ENCODE results near the gene NPHP4.
A peak's percentile ranks its signal among the peaks of the same experiment; 100 is the strongest.
"Not testable (repeated sequence)": the region's sequence is repeated elsewhere in the genome, so short reads cannot be mapped to it uniquely, and the experiment has no call there.

The NPHP4 gene

GRCh38 chr1:5896706-5897660 is 95.2 kb downstream of the NPHP4 start:
- WGBS (ENCODE audit: extremely low coverage, insufficient coverage, low lambda C conversion rate): no CpG with 5 or more reads among the region's 29 CpGs
- H3K4me3 ChIP-seq (ENCODE audit: low read length): no peak overlapping the region
- peaks cover 12% of the 10 kb centered on the region for H3K4me1 ChIP-seq (ENCODE audit: control insufficient read depth, low read depth, low read length)
- H3K18ac ChIP-seq (ENCODE audit: low read length): no peak overlapping the region
- H2AK5ac ChIP-seq (ENCODE audit: low read length): no peak overlapping the region
- H3K4me2 ChIP-seq (ENCODE audit: low read length): no peak overlapping the region
- H2BK15ac ChIP-seq (replicated peaks; ENCODE audit: low read depth): no peak overlapping the region
- no peak overlapping the region for H3K4ac ChIP-seq (ENCODE audit: low read depth, low read length)
- no peak overlapping the region for H4K5ac ChIP-seq (ENCODE audit: low read length)
- H2BK120ac ChIP-seq (ENCODE audit: low read depth, low read length): no peak overlapping the region
- H2BK5ac ChIP-seq (ENCODE audit: low read length): no peak overlapping the region
- no peaks in the 10 kb centered on the region for H3K27me3 ChIP-seq (ENCODE audit: insufficient read depth, low read length, poor library complexity)
- H4K8ac ChIP-seq (ENCODE audit: low read depth, low read length): no peak overlapping the region
- H3K36me3 ChIP-seq (ENCODE audit: control insufficient read depth, insufficient read depth, low read length): no peaks in the 10 kb centered on the region
- no peaks in the 10 kb centered on the region for H3K79me2 ChIP-seq (ENCODE audit: control insufficient read depth, insufficient read depth, low read length)
- H3K23ac ChIP-seq (ENCODE audit: low read length): no peak overlapping the region
- H3K79me1 ChIP-seq (ENCODE audit: low read length): no peaks in the 10 kb centered on the region
- DNase-seq: peak; percentile 85
- H3K56ac ChIP-seq (ENCODE audit: low read length): no peak overlapping the region
- peak overlapping the region; percentile 47 for H3K27ac ChIP-seq (ENCODE audit: low read depth, low read length)
- no peak overlapping the region for H3K9ac ChIP-seq (ENCODE audit: low read length)

- Histone ChIP-seq H3K27me3 (ENCODE audit: insufficient read depth, low read length, poor library complexity) (no peaks in the 10 kb centered on the region), H3K4me1 (ENCODE audit: control insufficient read depth, low read depth, low read length) (peaks cover 7% of the 10 kb centered on the region), H3K56ac (ENCODE audit: low read length) (no peak overlapping the region), H2BK120ac (ENCODE audit: low read depth, low read length) (no peak overlapping the region), H3K79me2 (ENCODE audit: control insufficient read depth, insufficient read depth, low read length) (no peaks in the 10 kb centered on the region), H3K79me1 (ENCODE audit: low read length) (no peaks in the 10 kb centered on the region), H4K5ac (ENCODE audit: low read length) (no peak overlapping the region), H3K4me2 (ENCODE audit: low read length) (no peak overlapping the region), H3K27ac (ENCODE audit: low read depth, low read length) (no peak overlapping the region), H2AK5ac (ENCODE audit: low read length) (no peak overlapping the region), H2BK5ac (ENCODE audit: low read length) (no peak overlapping the region), H3K4ac (ENCODE audit: low read depth, low read length) (no peak overlapping the region), H2BK15ac (replicated peaks; ENCODE audit: low read depth) (no peak overlapping the region), H3K4me3 (ENCODE audit: low read length) (no peak overlapping the region), H3K9ac (ENCODE audit: low read length) (no peak overlapping the region), H3K18ac (ENCODE audit: low read length) (no peak overlapping the region), H3K23ac (ENCODE audit: low read length) (no peak overlapping the region), H3K36me3 (ENCODE audit: control insufficient read depth, insufficient read depth, low read length) (no peaks in the 10 kb centered on the region), H4K8ac (ENCODE audit: low read depth, low read length) (no peak overlapping the region)
- WGBS (ENCODE audit: extremely low coverage, insufficient coverage, low lambda C conversion rate): no CpG with 5 or more reads among the region's 30 CpGs
- no peak for DNase-seq
These were observed 96.5 kb downstream of the NPHP4 start for GRCh38 chr1:5895446-5896406.

- not testable (repeated sequence) for H3K36me3 ChIP-seq (ENCODE audit: control insufficient read depth, insufficient read depth, low read length); H2BK120ac ChIP-seq (ENCODE audit: low read depth, low read length); H3K23ac ChIP-seq (ENCODE audit: low read length); H3K4ac ChIP-seq (ENCODE audit: low read depth, low read length); H2BK15ac ChIP-seq (replicated peaks; ENCODE audit: low read depth); H3K79me1 ChIP-seq (ENCODE audit: low read length); H2BK5ac ChIP-seq (ENCODE audit: low read length); H3K27ac ChIP-seq (ENCODE audit: low read depth, low read length); H3K4me2 ChIP-seq (ENCODE audit: low read length); H3K56ac ChIP-seq (ENCODE audit: low read length); H3K9ac ChIP-seq (ENCODE audit: low read length); H3K27me3 ChIP-seq (ENCODE audit: insufficient read depth, low read length, poor library complexity); H3K4me3 ChIP-seq (ENCODE audit: low read length); H3K4me1 ChIP-seq (ENCODE audit: control insufficient read depth, low read depth, low read length); H3K79me2 ChIP-seq (ENCODE audit: control insufficient read depth, insufficient read depth, low read length); H2AK5ac ChIP-seq (ENCODE audit: low read length); H4K5ac ChIP-seq (ENCODE audit: low read length); H4K8ac ChIP-seq (ENCODE audit: low read depth, low read length); H3K18ac ChIP-seq (ENCODE audit: low read length)
- peak; percentile 32 for DNase-seq
- WGBS (ENCODE audit: extremely low coverage, insufficient coverage, low lambda C conversion rate): no CpG with 5 or more reads among the region's 12 CpGs
These were observed 98.4 kb downstream of the NPHP4 start for GRCh38 chr1:5893699-5894278.

GRCh38 chr1:5892329-5892728 is 99.9 kb downstream of the NPHP4 start:
- Histone ChIP-seq H3K4ac (ENCODE audit: low read depth, low read length) (no peak overlapping the region), H2BK120ac (ENCODE audit: low read depth, low read length) (no peak overlapping the region), H3K23ac (ENCODE audit: low read length) (no peak overlapping the region), H3K4me1 (ENCODE audit: control insufficient read depth, low read depth, low read length) (peaks cover 6% of the 10 kb centered on the region), H2BK5ac (ENCODE audit: low read length) (no peak overlapping the region), H2AK5ac (ENCODE audit: low read length) (no peak overlapping the region), H3K56ac (ENCODE audit: low read length) (no peak overlapping the region), H3K79me2 (ENCODE audit: control insufficient read depth, insufficient read depth, low read length) (no peaks in the 10 kb centered on the region), H3K27ac (ENCODE audit: low read depth, low read length) (no peak overlapping the region), H4K5ac (ENCODE audit: low read length) (no peak overlapping the region), H2BK15ac (replicated peaks; ENCODE audit: low read depth) (no peak overlapping the region), H3K9ac (ENCODE audit: low read length) (no peak overlapping the region), H3K27me3 (ENCODE audit: insufficient read depth, low read length, poor library complexity) (no peaks in the 10 kb centered on the region), H3K79me1 (ENCODE audit: low read length) (no peaks in the 10 kb centered on the region), H3K4me3 (ENCODE audit: low read length) (no peak overlapping the region), H3K18ac (ENCODE audit: low read length) (no peak overlapping the region), H4K8ac (ENCODE audit: low read depth, low read length) (no peak overlapping the region), H3K36me3 (ENCODE audit: control insufficient read depth, insufficient read depth, low read length) (no peaks in the 10 kb centered on the region), H3K4me2 (ENCODE audit: low read length) (no peak overlapping the region)
- no CpG with 5 or more reads among the region's 8 CpGs for WGBS (ENCODE audit: extremely low coverage, insufficient coverage, low lambda C conversion rate)
- no peak for DNase-seq

- Histone ChIP-seq H3K4me2 (ENCODE audit: low read length) (no peak overlapping the region), H3K9ac (ENCODE audit: low read length) (no peak overlapping the region), H3K4me3 (ENCODE audit: low read length) (no peak overlapping the region), H2BK15ac (replicated peaks; ENCODE audit: low read depth) (no peak overlapping the region), H2BK5ac (ENCODE audit: low read length) (no peak overlapping the region), H3K79me2 (ENCODE audit: control insufficient read depth, insufficient read depth, low read length) (no peaks in the 10 kb centered on the region), H3K18ac (ENCODE audit: low read length) (no peak overlapping the region), H3K4me1 (ENCODE audit: control insufficient read depth, low read depth, low read length) (peaks cover 2% of the 10 kb centered on the region), H3K4ac (ENCODE audit: low read depth, low read length) (no peak overlapping the region), H3K27me3 (ENCODE audit: insufficient read depth, low read length, poor library complexity) (no peaks in the 10 kb centered on the region), H2AK5ac (ENCODE audit: low read length) (no peak overlapping the region), H3K23ac (ENCODE audit: low read length) (no peak overlapping the region), H3K27ac (ENCODE audit: low read depth, low read length) (no peak overlapping the region), H3K56ac (ENCODE audit: low read length) (no peak overlapping the region), H2BK120ac (ENCODE audit: low read depth, low read length) (no peak overlapping the region), H3K79me1 (ENCODE audit: low read length) (no peaks in the 10 kb centered on the region), H4K5ac (ENCODE audit: low read length) (no peak overlapping the region), H3K36me3 (ENCODE audit: control insufficient read depth, insufficient read depth, low read length) (no peaks in the 10 kb centered on the region), H4K8ac (ENCODE audit: low read depth, low read length) (no peak overlapping the region)
- DNase-seq: no peak
- no CpG with 5 or more reads among the region's 9 CpGs for WGBS (ENCODE audit: extremely low coverage, insufficient coverage, low lambda C conversion rate)
These were observed 100.5 kb downstream of the NPHP4 start for GRCh38 chr1:5891736-5892135.
